HL-60/S4 (cell line): ENCODE results near the gene HP.
"Not testable (repeated sequence)": the region's sequence is repeated elsewhere in the genome, so short reads cannot be mapped to it uniquely, and the experiment has no call there.

ENCODE experiments used
- in situ Hi-C: fragments of 300-500 bp; cut with MboI; formaldehyde crosslinking; loops from 2 replicates; pipeline ENCODE4 v1.14.3; 2022; ENCODE audit warnings: low sequenced_read_pairs

Gene HP

GRCh38 chr16:72043058-72043457 lies 11.2 kb upstream of the HP start:
- in situ Hi-C loops = no loop called here

DNA sequence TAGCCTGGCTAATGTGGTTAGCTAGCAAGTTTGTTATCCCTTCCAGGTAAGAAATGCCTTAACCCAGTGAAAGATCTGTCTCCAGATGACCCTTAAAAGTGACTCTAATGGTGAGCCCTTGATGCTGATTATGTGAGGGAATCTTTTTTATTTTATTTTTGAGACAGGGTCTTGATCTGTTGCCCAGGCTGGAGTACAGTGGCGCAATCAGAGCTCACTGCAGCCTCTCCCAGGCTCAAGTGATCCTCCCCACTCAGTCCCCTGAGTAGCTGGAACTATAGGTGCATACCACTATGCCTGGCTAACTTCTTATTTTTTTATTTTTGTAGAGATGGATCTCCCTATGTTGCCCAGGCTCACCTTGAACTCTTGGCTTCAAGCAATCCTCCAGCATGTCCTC lies 10.8 kb upstream of the HP start:
- in situ Hi-C loops = no loop called here

- in situ Hi-C loops = no loop called here
Observed at GRCh38 chr16:72044296-72044695, 10.0 kb upstream of the HP start.

DNA sequence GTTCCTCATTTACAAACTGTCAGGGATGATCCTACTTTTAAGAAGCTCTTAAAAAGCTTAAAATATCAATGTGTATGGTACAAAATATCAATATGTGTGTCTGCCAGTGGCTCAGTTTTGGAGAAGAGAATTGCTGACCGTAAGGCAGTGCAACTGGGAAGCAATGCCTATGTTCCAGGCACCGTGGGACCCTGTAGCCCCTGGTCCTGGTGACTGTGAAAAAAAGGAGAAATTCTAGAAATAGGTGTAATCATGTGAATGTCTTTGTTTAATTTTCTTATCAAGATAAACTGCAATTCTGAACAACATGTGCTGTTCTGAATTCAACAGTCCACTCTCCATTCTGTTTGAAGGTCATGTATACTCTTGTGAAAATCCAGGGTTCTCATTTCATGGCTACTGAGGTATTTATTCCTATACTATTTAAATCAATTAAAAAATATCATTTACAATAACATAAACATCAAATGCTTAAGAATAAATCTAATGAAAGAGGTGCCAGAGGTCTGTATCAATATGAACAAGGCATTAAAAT lies 9.4 kb upstream of the HP start:
- in situ Hi-C loops = no loop called here

DNA sequence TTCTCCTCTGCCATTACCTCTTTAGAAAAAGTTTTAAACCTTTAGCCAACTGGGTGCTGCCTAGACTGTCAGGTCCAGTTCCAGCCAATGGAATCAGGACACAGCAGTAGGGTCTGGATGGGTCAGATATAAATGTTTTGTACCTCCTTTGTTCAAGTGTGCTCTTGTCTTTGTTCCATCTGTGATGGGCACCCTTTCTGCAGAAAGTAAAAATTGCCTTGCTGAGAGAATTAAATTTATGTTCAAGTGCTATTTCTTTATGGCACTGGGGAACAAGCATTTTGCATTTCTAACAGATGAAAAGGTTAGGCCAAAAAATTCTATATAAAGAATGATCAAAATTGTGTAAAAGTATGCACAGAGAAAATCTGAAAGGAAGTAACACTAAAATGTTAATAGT lies 5.2 kb upstream of the HP start:
- in situ Hi-C loops = no loop called here

DNA sequence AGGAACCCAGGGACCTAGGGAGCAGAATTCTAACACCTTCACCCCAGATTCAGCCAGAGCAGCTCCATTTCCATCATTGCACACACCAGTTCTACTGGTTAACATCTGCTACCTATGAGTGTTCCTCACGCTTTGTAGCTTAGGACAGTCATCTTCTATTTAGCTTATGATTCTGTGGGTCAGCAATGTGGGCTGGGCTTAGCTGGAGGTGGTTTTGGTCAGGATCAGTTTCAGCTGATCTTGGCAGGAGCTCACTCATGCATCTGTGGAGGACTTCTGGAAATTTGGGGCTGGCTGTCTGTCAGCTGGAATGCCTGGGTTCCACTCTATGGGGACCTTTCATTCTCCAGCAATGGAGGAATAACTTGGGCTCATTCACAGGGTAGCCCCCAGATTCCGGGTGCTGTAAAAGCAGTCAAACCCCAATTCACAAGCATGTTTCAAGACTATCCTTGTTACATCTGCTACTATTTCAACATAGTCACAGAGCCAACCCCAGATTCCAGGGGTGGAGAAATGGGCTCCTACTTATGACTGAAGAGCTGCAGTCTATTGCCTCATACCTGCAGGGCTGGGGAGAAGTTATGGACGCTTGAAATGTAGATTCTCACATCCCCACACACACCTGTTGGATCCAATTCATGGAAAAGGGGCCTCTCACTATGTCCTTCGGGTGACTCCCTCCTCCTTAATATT lies 3.4 kb upstream of the HP start:
- in situ Hi-C loops = no loop called here

DNA sequence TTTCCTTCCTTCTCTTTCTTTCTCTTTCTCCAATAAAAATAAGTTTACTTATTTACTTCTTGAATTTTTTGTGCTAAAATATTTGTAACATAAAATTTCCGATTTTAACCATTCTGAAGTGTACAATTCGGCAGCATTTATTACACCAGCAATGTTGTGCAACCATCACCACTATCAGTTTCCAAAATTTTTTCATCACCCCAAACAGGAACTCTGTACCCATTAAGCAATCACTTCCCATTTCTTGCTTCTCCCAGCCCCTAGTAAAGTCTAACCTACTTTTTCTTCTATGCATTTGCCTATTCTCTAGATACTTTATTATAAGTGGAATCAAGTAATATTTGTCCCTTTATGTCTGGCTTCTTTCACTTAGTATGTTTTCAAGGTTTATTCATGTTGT lies 2.5 kb upstream of the HP start:
- in situ Hi-C loops = no loop called here

DNA sequence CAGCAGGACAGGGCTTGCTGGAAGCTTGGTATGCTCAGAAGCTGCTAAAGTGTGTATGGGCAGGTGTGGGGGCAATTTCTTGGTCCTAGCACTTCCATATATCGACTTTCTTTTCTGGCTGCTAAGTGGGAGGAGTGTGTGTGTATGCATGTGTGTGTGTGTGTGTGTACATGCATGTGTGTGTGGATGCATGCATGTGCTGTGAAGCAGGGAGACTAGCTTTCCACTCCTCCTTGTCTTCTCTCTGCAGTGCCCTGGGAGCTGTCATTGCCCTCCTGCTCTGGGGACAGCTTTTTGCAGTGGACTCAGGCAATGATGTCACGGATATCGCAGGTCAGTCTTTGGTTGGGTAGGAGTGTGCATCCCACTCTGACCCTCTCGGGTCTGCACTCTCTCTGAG lies 1.6 kb downstream of the HP start:
- in situ Hi-C loops = no loop called here

DNA sequence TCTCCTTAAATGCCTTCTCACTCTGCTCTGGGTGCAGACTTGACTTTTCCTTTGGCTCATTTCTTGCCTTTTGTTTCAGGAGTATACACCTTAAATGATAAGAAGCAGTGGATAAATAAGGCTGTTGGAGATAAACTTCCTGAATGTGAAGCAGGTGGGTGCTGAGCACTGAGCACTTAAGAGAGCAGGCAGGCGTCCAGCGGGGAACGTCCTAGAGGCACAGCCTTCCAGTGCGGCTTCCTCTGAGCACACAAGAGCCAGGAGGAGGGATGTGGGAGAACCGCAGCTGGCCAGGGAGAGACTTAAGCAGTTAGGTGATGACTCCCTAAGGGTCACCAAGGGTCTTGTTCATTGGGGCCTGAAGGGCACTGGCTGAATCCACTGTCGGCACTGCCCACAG lies 3.0 kb downstream of the HP start:
- in situ Hi-C loops = not testable (repeated sequence)

GRCh38 chr16:72059060-72059459 lies 4.8 kb downstream of the HP start:
- in situ Hi-C loops = not testable (repeated sequence)

DNA sequence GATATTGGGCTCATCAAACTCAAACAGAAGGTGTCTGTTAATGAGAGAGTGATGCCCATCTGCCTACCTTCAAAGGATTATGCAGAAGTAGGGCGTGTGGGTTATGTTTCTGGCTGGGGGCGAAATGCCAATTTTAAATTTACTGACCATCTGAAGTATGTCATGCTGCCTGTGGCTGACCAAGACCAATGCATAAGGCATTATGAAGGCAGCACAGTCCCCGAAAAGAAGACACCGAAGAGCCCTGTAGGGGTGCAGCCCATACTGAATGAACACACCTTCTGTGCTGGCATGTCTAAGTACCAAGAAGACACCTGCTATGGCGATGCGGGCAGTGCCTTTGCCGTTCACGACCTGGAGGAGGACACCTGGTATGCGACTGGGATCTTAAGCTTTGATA lies 6.1 kb downstream of the HP start:
- in situ Hi-C loops = no loop called here

- in situ Hi-C loops = no loop called here
Observed at GRCh38 chr16:72061564-72061963, 7.3 kb downstream of the HP start.

- in situ Hi-C loops = no loop called here
Observed at GRCh38 chr16:72064361-72064894, 10.1 kb downstream of the HP start.

DNA sequence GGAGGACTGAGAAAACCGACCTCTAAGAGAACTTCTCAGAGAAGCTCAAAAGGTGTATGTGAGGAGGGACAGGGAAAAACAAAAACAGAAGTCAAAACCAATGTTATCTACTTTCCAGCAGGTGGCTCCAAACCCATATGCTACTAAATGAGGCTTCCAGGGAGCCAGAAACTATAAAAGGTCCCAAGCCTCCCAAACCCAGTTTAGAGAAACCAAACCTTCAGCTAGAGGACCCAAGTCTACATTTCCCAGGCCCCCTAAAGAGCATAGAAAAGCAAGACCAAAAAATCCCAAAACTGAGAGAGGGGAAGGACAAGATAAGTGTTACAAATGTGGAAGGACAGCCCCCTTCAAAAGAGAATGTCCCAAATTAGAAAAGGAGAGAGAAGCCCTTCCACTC lies 12.4 kb downstream of the HP start:
- in situ Hi-C loops = no loop called here

- in situ Hi-C loops = no loop called here
Observed at GRCh38 chr16:72068930-72069329, 14.6 kb downstream of the HP start.

DNA sequence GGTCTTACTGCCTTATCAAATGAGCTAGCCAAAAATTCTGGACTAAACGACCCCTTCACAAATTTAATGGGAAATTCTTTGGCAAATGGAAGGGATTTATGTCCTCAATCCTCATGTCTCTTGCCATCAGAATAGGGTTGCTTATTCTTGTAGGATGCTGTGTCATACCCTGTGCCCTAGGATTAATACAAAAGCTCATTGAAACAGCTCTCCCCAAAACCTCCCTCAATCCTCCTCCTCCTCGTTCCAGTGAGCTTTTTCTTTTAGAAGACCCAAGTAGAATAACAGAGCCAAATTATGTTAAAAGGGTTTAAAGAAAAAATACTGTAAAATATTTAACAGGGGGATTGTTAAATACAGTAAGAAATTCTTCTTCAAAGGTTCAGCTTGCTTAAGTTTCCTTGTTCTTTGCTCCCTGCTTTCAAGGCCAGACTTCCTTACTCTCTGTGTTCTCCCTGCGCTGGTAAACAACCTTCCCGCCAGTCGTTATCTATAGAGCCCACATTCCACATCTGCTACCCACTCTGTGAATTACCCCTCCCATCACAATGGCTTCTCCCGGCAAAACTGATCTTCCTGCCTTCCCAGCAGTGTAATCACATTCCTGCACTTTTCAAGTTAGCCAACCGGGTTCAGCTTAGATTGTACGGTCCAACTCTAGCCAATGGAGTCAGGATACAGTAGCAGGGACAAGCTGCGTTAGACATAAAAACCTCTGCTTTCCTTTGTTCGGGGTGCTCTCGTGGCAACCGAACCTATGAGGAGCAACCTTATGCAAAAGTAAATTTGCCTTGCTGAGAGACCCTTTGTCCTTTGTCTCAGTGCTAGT lies 18.4 kb downstream of the HP start:
- in situ Hi-C loops = no loop called here

DNA sequence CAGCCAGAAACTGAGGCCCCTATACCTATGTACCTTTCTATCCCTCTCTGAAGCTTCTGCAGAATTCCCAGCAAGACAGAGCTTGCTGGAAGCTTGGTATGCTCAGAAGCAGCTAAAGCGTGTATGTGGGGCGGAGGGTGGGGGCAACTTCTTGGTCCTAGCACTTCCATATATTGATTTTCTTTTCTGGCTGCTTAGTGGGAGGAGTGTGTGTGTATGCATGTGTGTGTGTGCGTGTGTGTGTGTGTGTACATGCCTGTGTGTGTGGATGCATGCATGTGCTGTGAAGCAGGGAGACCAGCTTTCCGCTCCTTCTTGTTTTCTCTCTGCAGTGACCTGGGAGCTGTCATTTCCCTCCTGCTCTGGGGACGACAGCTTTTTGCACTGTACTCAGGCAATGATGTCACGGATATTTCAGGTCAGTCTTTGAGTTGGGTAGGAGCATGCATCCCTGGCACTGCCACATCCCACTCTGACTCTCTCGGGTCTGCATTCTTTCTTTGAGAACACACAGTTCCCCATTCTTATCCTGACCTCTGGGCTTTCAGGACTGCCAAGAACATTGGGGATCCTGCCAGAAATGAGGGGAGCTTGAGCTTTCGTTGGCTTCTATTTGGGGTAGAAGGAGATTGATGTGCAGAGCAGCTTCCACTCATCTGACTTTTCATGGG lies 19.4 kb downstream of the HP start:
- in situ Hi-C loops = no loop called here

DNA sequence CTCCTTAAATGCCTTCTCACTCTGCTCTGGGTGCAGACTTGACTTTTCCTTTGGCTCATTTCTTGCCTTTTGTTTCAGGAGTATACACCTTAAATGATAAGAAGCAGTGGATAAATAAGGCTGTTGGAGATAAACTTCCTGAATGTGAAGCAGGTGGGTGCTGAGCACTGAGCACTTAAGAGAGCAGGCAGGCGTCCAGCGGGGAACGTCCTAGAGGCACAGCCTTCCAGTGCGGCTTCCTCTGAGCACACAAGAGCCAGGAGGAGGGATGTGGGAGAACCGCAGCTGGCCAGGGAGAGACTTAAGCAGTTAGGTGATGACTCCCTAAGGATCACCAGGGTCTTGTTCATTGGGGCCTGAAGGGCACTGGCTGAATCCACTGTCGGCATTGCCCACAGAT lies 20.8 kb downstream of the HP start:
- in situ Hi-C loops = not testable (repeated sequence)

DNA sequence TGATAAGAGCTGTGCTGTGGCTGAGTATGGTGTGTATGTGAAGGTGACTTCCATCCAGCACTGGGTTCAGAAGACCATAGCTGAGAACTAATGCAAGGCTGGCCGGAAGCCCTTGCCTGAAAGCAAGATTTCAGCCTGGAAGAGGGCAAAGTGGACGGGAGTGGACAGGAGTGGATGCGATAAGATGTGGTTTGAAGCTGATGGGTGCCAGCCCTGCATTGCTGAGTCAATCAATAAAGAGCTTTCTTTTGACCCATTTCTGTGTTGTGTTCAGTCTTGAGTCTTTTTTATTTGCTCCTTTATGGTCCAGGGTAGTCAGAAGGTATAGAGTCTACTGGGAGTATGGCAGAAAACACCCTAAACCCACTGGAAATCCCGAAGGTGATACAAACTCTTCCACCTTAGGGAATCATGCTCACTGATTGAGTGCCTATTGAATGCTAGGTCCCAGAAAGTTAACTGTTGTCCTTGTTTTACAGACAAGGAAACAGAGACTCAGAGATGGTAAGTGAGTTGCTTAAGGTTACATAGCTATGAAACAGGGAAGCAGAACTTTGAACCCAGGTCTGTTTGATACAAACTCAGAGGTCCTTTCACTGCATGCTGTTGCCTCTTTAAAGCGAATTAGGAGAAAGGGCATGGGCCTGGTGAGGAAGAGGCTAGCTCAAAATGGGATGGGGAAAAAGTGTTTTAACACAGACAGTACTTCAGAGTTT lies 22.8 kb downstream of the HP start:
- in situ Hi-C loops = not testable (repeated sequence)

GRCh38 chr16:72083778-72084404 lies 29.6 kb downstream of the HP start:
- in situ Hi-C loops = no loop called here
